GM13977 (cell line): ENCODE measurements around the gene C1orf198.

Source experiments
- DNase-seq: peaks from one replicate; pipeline ENCODE4 v3.0.0; 2012; ENCODE audit warnings: low spot score
- CTCF ChIP-seq: IDR thresholded peaks from 2 replicates; pipeline ENCODE4 v1.5.1; 2012; ENCODE audit warnings: mild to moderate bottlenecking, control low read depth; ENCODE audit not compliant: insufficient read depth; ENCODE audit errors: extremely low read depth, missing control alignments
- in situ Hi-C: fragments of 300-500 bp; cut with MboI; formaldehyde crosslinking; loops from one replicate; pipeline ENCODE4 v1.12.0; 2022; ENCODE audit warnings: low sequenced_read_pairs, low pct_unique_long_range_greater_than_20kb, mixed read lengths, inconsistent platforms; ENCODE audit not compliant: unreplicated experiment

The C1orf198 gene

DNA sequence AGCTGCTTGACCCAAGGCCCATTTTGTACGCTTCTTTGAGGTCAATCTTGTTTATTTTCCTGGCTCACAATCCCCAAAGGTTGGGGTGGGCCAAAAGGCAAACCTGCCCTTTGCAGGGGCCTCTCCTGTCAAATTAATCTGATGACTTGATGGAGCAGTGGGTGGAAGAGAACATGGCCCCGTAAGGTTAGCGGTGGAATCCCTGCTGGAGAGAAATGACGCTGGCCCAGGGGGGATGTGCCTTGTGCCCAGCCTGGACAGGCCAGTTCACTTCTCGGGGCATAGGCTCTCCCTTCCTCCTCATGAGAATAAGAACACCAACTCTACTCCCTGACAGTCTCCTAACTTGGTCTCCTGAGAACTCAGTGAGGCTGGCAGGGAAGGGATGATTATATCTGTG is 40.5 kb downstream of the C1orf198 start:
- no peak for DNase-seq
- in situ Hi-C loops, result no loop called here
- no peak for TF ChIP-seq CTCF

- no peak for TF ChIP-seq CTCF
- in situ Hi-C loops, result no loop called here
- DNase-seq, result no peak
These were observed 41.1 kb downstream of the C1orf198 start for GRCh38 chr1:230827081-230827681.

DNA sequence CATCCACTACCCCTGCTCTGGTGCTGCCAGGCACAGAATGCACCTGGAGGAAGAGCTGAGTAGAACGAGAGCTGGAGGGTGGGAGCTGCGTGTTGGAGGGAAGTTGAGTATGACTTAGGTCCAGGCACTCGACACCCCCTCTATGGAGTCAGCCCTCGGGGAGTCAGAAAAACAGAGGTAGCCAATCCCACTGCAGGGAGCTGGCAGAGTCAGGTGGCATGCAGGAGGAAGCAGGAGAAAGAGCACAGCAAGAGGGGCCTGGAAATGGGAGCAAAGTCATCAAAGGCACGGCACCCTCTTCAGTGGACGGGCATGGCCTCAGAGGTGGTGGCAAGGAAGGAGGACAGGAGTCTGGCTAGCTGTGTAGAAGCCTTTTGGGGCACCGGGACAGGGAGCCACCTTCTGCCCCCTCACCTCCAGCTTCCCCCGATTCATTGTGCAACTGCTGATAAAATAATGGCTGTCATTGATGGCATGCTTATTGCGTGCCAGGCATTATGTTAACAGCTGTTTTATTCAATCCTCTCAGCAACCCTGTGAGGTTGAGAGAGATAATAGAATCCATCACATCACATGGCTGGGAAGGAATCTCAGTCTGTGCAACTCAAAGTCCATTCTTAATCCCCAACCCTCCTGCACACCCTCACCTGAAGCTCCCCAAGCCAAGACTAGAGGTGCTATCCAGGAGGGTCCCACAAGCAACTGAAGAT is 42.0 kb downstream of the C1orf198 start:
- no peak for TF ChIP-seq CTCF
- in situ Hi-C loops, result no loop called here

GRCh38 chr1:230825761-230826160 is 42.6 kb downstream of the C1orf198 start:
- no peak for TF ChIP-seq CTCF
- in situ Hi-C loops, result no loop called here
- DNase-seq, result no peak

More for the DNA sequence above, 42.0 kb downstream of the C1orf198 start:
- no peak for DNase-seq

- in situ Hi-C loops, result no loop called here
- DNase-seq, result no peak
- TF ChIP-seq CTCF, result no peak
These were observed 43.2 kb downstream of the C1orf198 start for GRCh38 chr1:230824919-230825721.

- in situ Hi-C loops, result no loop called here
- TF ChIP-seq CTCF, result no peak
- no peak for DNase-seq
These were observed 43.8 kb downstream of the C1orf198 start for GRCh38 chr1:230824551-230824918.
